Measurements from ENCODE around the gene LENG9.

GRCh38 chr19:54454781-54455675 lies 8.6 kb downstream of the LENG9 start:
- TF ChIP-seq CTCF (IDR thresholded peaks at IDR 0.05; ENCODE audit: low read depth, low read length): no peak
- no peak for TF ChIP-seq MAX (IDR thresholded peaks at IDR 0.05; ENCODE audit: low read depth, low read length)
- no peak for TF ChIP-seq MYC (IDR thresholded peaks at IDR 0.05; ENCODE audit: low read depth, low read length)
- no peak for TF ChIP-seq POLR2A (IDR thresholded peaks at IDR 0.05; ENCODE audit: extremely low read depth, insufficient read length)

Data from NB4 (cell line).